Adipose tissue (tissue), 3 donors: ENCODE results near the gene TMEM259. TPM values are rescaled to one million over a fixed set of nuclear protein-coding genes. Genes with fewer than 3 reads are reported as not detected.

Experiments
- H3K27ac ChIP-seq: one replicate; pipeline ENCODE4 v1.5.1; 2013; ENCODE audit warnings: low read depth, low read length
- WGBS, 3 donors: extraction: QIAGEN DNeasy Blood & Tissue Kit; methylation state at CpG; one replicate each; pipeline ENCODE4 v1.1.7; 2013; 5-methylcytosine and 5-hydroxymethylcytosine counted together
- polyA plus RNA-seq, 3 donors: library from polyadenylated mRNA; stranded (reverse); fragments of 200-250 nt; gene quantifications; one replicate each; pipeline ENCODE4 v1.2.3, GENCODE V29; 2013
- donor health status: healthy with polysubstance abuse.
- donor health status: Bipolar disorder and iron deficiency.
- donor health status: healthy.

TMEM259 gene
- polyA plus RNA-seq, 3 donors: 107 to 198 (median 126) TPM

GRCh38 chr19:1057176-1057855, 36.4 kb upstream of the TMEM259 start:
- H3K27ac ChIP-seq: no peak overlapping the region
- WGBS, 3 donors: 50 to 66% (median 59%) methylated on average over 3 of the region's 3 CpGs

GRCh38 chr19:1055886-1056620, 35.1 kb upstream of the TMEM259 start:
- 96 to 98% (median 97%) methylated on average over 20 of the region's 20 CpGs for WGBS, 3 donors

GRCh38 chr19:1055028-1055425, 34.1 kb upstream of the TMEM259 start:
- 90 to 100% (median 95%) methylated on average over 14 of the region's 14 CpGs for WGBS, 3 donors
- no peak overlapping the region for H3K27ac ChIP-seq

More at GRCh38 chr19:1055886-1056620, 35.1 kb upstream of the TMEM259 start:
- H3K27ac ChIP-seq: no peak overlapping the region

- no peak overlapping the region for H3K27ac ChIP-seq
- 92 to 96% (median 94%) methylated on average over 28 of the region's 28 CpGs for WGBS, 3 donors
Measured at GRCh38 chr19:1054102-1055027, 33.4 kb upstream of the TMEM259 start.

GRCh38 chr19:1053176-1054101, 32.5 kb upstream of the TMEM259 start:
- WGBS, 3 donors: 88 to 93% (median 92%) methylated on average over 31 of the region's 31 CpGs
- H3K27ac ChIP-seq: no peak overlapping the region

GRCh38 chr19:1052349-1052975, 31.5 kb upstream of the TMEM259 start:
- WGBS, 3 donors: 74 to 83% (median 80%) methylated on average over 2 to 3 of the region's 5 CpGs
- no peak overlapping the region for H3K27ac ChIP-seq

GRCh38 chr19:1051791-1052190, 30.9 kb upstream of the TMEM259 start:
- no peak overlapping the region for H3K27ac ChIP-seq
- WGBS, 3 donors: 91 to 98% (median 91%) methylated on average over 17 of the region's 17 CpGs

- no peak overlapping the region for H3K27ac ChIP-seq
- WGBS, 3 donors: 87 to 90% (median 89%) methylated on average over 31 of the region's 31 CpGs
Measured at GRCh38 chr19:1050989-1051788, 30.3 kb upstream of the TMEM259 start.

- 57 to 84% (median 62%) methylated on average over 7 to 11 of the region's 11 CpGs for WGBS, 3 donors
- no peak overlapping the region for H3K27ac ChIP-seq
Measured at GRCh38 chr19:1049800-1050199, 28.9 kb upstream of the TMEM259 start.

- 90 to 98% (median 94%) methylated on average over 15 to 17 of the region's 17 CpGs for WGBS, 3 donors
- H3K27ac ChIP-seq: no peak overlapping the region
Measured at GRCh38 chr19:1049106-1049505, 28.2 kb upstream of the TMEM259 start.

GRCh38 chr19:1047696-1048147, 26.8 kb upstream of the TMEM259 start:
- WGBS, 3 donors: 85 to 91% (median 86%) methylated on average over 20 of the region's 20 CpGs
- no peak overlapping the region for H3K27ac ChIP-seq

- H3K27ac ChIP-seq: no peak overlapping the region
- WGBS, 3 donors: 87 to 94% (median 88%) methylated on average over 67 to 77 of the region's 77 CpGs
Measured at GRCh38 chr19:1046836-1047695, 26.1 kb upstream of the TMEM259 start.

GRCh38 chr19:1046117-1046626, 25.2 kb upstream of the TMEM259 start:
- no peak overlapping the region for H3K27ac ChIP-seq
- WGBS, 3 donors: 89 to 92% (median 90%) methylated on average over 29 to 33 of the region's 33 CpGs

- 66 to 83% (median 69%) methylated on average over 10 of the region's 10 CpGs for WGBS, 3 donors
- no peak overlapping the region for H3K27ac ChIP-seq
Measured at GRCh38 chr19:1045247-1045603, 24.3 kb upstream of the TMEM259 start.

GRCh38 chr19:1042689-1043511, 22.0 kb upstream of the TMEM259 start:
- WGBS, 3 donors: 60 to 81% (median 67%) methylated on average over 23 of the region's 23 CpGs
- H3K27ac ChIP-seq: no peak overlapping the region
